HepG2 (cell line): ENCODE results near the gene TMEM14A. TPM values are rescaled to one million over a fixed set of nuclear protein-coding genes. Genes with fewer than 3 reads are reported as not detected.
A peak's percentile ranks its signal among the peaks of the same experiment; 100 is the strongest.

Experiments
- HMG20A ChIP-seq: IDR thresholded peaks from 2 replicates; pipeline ENCODE4 v1.6.1; 2016; ENCODE audit warnings: borderline replicate concordance
- HOXD1 ChIP-seq: sonication (generic); formaldehyde crosslinking; IDR thresholded peaks from 2 replicates; pipeline ENCODE4 v1.5.0; 2020; ENCODE audit warnings: missing genetic modification reagents
- JUND ChIP-seq: sonication (generic); formaldehyde crosslinking; IDR thresholded peaks from 2 replicates; pipeline ENCODE4 v1.8.0; 2022; ENCODE audit warnings: mild to moderate bottlenecking, missing genetic modification reagents
- KDM2A ChIP-seq: sonication (generic); formaldehyde crosslinking; IDR thresholded peaks from 2 replicates; pipeline ENCODE4 v1.4.0; 2020; ENCODE audit warnings: low read depth, missing genetic modification reagents, borderline replicate concordance
- MAFF ChIP-seq: IDR thresholded peaks from 2 replicates; pipeline ENCODE4 v1.6.1; 2011; ENCODE audit warnings: low read depth, low read length, improper control_type of control experiment
- MEIS2 ChIP-seq: sonication (generic); formaldehyde crosslinking; IDR thresholded peaks from 2 replicates; pipeline ENCODE4 v1.9.0; 2021; ENCODE audit warnings: mild to moderate bottlenecking, missing genetic modification reagents
- MLXIP ChIP-seq: sonication (generic); formaldehyde crosslinking; IDR thresholded peaks from 2 replicates; pipeline ENCODE4 v1.9.0; 2021; ENCODE audit warnings: missing genetic modification reagents, borderline replicate concordance
- POLR2AphosphoS5 ChIP-seq: IDR thresholded peaks from 2 replicates; pipeline ENCODE4 v1.6.1; 2012; ENCODE audit warnings: low read depth, low read length
- PREB ChIP-seq: sonication (generic); formaldehyde crosslinking; IDR thresholded peaks from 2 replicates; pipeline ENCODE4 v1.4.0; 2020; ENCODE audit warnings: missing genetic modification reagents
- USF2 ChIP-seq, 2 experiments: sonication (generic) in 1 of 2; formaldehyde crosslinking in 1 of 2; IDR thresholded peaks; 2 replicates each; pipeline versions ENCODE4 v1.5.1 to v1.6.1; 2011 to 2020; ENCODE audit warnings: borderline replicate concordance in 1 of 2, low read depth in 1 of 2, low read length in 1 of 2, mild to moderate bottlenecking in 1 of 2, missing genetic modification reagents in 1 of 2, moderate library complexity in 1 of 2
- ZBTB43 ChIP-seq: sonication (generic); formaldehyde crosslinking; conservative IDR thresholded peaks from 2 replicates; pipeline ENCODE4 v1.4.0; 2020; ENCODE audit warnings: missing genetic modification reagents
- ZNF12 ChIP-seq: sonication (generic); formaldehyde crosslinking; IDR thresholded peaks from 2 replicates; pipeline ENCODE4 v1.5.0; 2020; ENCODE audit warnings: missing genetic modification reagents
- ZNF331 ChIP-seq: sonication (generic); formaldehyde crosslinking; IDR thresholded peaks from 2 replicates; pipeline ENCODE4 v1.4.0; 2020; ENCODE audit warnings: missing genetic modification reagents
- ZNF441 ChIP-seq: sonication (generic); formaldehyde crosslinking; IDR thresholded peaks from 2 replicates; pipeline ENCODE4 v1.7.0; 2021; ENCODE audit warnings: missing genetic modification reagents, borderline replicate concordance
- ZNF460 ChIP-seq: sonication (generic); formaldehyde crosslinking; IDR thresholded peaks from 2 replicates; pipeline ENCODE4 v1.5.1; 2020; ENCODE audit warnings: missing genetic modification reagents, mild to moderate bottlenecking, borderline replicate concordance
- ZNF484 ChIP-seq: sonication (generic); formaldehyde crosslinking; IDR thresholded peaks from 2 replicates; pipeline ENCODE4 v1.5.1; 2020; ENCODE audit warnings: mild to moderate bottlenecking, low read depth, missing genetic modification reagents, borderline replicate concordance
- ZUFSP ChIP-seq: sonication (generic); formaldehyde crosslinking; IDR thresholded peaks from 2 replicates; pipeline ENCODE4 v1.9.0; 2021; ENCODE audit warnings: missing genetic modification reagents, mild to moderate bottlenecking, borderline replicate concordance
- polyA plus RNA-seq, 8 experiments: library from polyadenylated mRNA; depleted of rRNA in 3 of 8; stranded (reverse) in 7 of 8; unstranded in 1 of 8; fragments of >200 nt; fragmentation: Illumina TruSeq in 4 of 8; extraction: Trizol in 4 of 8; gene quantifications; 2 replicates each; pipeline versions ENCODE4 v1.2.1 to v1.2.3, GENCODE V29; 2011 to 2016; ENCODE audit warnings: low read depth in 4 of 8, missing spikeins in 1 of 8, mixed read lengths in 1 of 8; ENCODE audit not compliant: insufficient read depth in 1 of 8
- total RNA-seq, 5 experiments: library from RNA; depleted of rRNA; stranded (reverse); fragments of >200 nt; fragmentation: Illumina TruSeq; extraction: Trizol; gene quantifications; 2 replicates each; pipeline ENCODE4 v1.2.3, GENCODE V29; 2016; ENCODE audit warnings: low read depth in 1 of 5

TMEM14A gene
- total and polyA plus RNA-seq, 2 of the 13 experiments (the other 11 are each of a cell fraction or from before 2014, with no cell fraction given), result 24.6 to 73.7 TPM

- TF ChIP-seq ZNF441 (0 out of 2 replicates have a peak, but pooled peaks have one; percentile 34), ZNF331 (0 out of 2 replicates have a peak, but pooled peaks have one; percentile 36), ZBTB43 (CRISPR knock-in tag) (0 out of 2 replicates have a peak, but pooled peaks have one; percentile 63), HMG20A (peak; percentile 39), ZNF460 (CRISPR knock-in tag) (no peak), PREB (CRISPR knock-in tag) (no peak), KDM2A (CRISPR knock-in tag) (no peak), ZNF12 (CRISPR knock-in tag) (peak; percentile 65; the same call in 1 of the 2 replicates), POLR2AphosphoS5 (no peak), MLXIP (no peak), ZUFSP (CRISPR knock-in tag) (no peak), ZNF484 (CRISPR knock-in tag) (no peak), USF2 (IDR thresholded peaks at IDR 0.05; ENCODE audit: low read depth, low read length) (no peak), USF2 (CRISPR knock-in tag; IDR thresholded peaks at IDR 0.05; ENCODE audit: borderline replicate concordance) (no peak), JUND (CRISPR knock-in tag) (no peak), MAFF (no peak), MEIS2 (CRISPR knock-in tag) (peak; percentile 70; the same call in 1 of the 2 replicates), HOXD1 (CRISPR knock-in tag) (no peak)
Measured at GRCh38 chr6:52640170-52640569, 30.7 kb upstream of the TMEM14A start (continued).
